22Rv1 (cell line): ENCODE data around the gene PLEKHS1.
"Not testable (repeated sequence)": the region's sequence is repeated elsewhere in the genome, so short reads cannot be mapped to it uniquely, and the experiment has no call there.

Experiments
- H3K27ac ChIP-seq: fragments of 450-650 bp; 2 replicates; pipeline ENCODE4 v1.5.1; 2017
- CTCF ChIP-seq: fragments of 450-650 bp; IDR thresholded peaks from 2 replicates; pipeline ENCODE4 v1.5.1; 2017; ENCODE audit warnings: mild to moderate bottlenecking
- ZFX ChIP-seq: fragments of 450-650 bp; IDR thresholded peaks from 2 replicates; pipeline ENCODE4 v1.6.1; 2017; ENCODE audit warnings: antibody characterized with exemption, borderline replicate concordance

Gene PLEKHS1

GRCh38 chr10:113791691-113792090 is 40.2 kb downstream of the PLEKHS1 start:
- TF ChIP-seq CTCF, result no peak
- no peak for TF ChIP-seq ZFX

GRCh38 chr10:113801569-113801968 is 50.1 kb downstream of the PLEKHS1 start:
- TF ChIP-seq ZFX, result no peak
- no peak overlapping the region for H3K27ac ChIP-seq

More at GRCh38 chr10:113791691-113792090, 40.2 kb downstream of the PLEKHS1 start:
- H3K27ac ChIP-seq, result no peak overlapping the region

- no peak for TF ChIP-seq ZFX
- no peak for TF ChIP-seq CTCF
- no peak overlapping the region for H3K27ac ChIP-seq
Measured at GRCh38 chr10:113802997-113803396, 51.5 kb downstream of the PLEKHS1 start.

GRCh38 chr10:113806503-113806902 is 55.0 kb downstream of the PLEKHS1 start:
- H3K27ac ChIP-seq, result no peak overlapping the region
- no peak for TF ChIP-seq CTCF
- no peak for TF ChIP-seq ZFX

- H3K27ac ChIP-seq, result no peak overlapping the region
- TF ChIP-seq CTCF (no peak), ZFX (no peak)
Measured at GRCh38 chr10:113808168-113808567, 56.7 kb downstream of the PLEKHS1 start.

GRCh38 chr10:113814700-113815099 is 63.2 kb downstream of the PLEKHS1 start:
- H3K27ac ChIP-seq, result not testable (repeated sequence)

GRCh38 chr10:113819989-113820388 is 68.5 kb downstream of the PLEKHS1 start:
- H3K27ac ChIP-seq, result no peak overlapping the region
- TF ChIP-seq ZFX (no peak), CTCF (no peak)

- TF ChIP-seq CTCF (peak; percentile 30; the same call in 1 of the 2 replicates), ZFX (no peak)
Measured at GRCh38 chr10:113820507-113820906, 69.0 kb downstream of the PLEKHS1 start.

GRCh38 chr10:113821306-113821705 is 69.8 kb downstream of the PLEKHS1 start:
- not testable (repeated sequence) for H3K27ac ChIP-seq

More at GRCh38 chr10:113820507-113820906, 69.0 kb downstream of the PLEKHS1 start:
- no peak overlapping the region for H3K27ac ChIP-seq
